Endothelial cell of umbilical vein (primary cell): ENCODE data around the gene NUDT2. TPM values are rescaled to one million over a fixed set of nuclear protein-coding genes. Genes with fewer than 3 reads are reported as not detected.

Source experiments
- BruUV-seq: library from RNA; stranded (reverse); fragments of 400-500 nt; replicated peaks from 2 replicates; lab custom pipeline; 2021; lab: Mats Ljungman, UMichigan
- CTCF ChIA-PET: fragments of 300-600, 350-600 bp; sonication (Branson Sonifier 250); formaldehyde crosslinking; loops from one replicate; lab custom pipeline; 2021; ENCODE audit warnings: antibody characterized with exemption, inconsistent platforms; lab: Charles Lee
- POLR2A ChIA-PET: fragments of 300-600, 350-600 bp; sonication (Branson Sonifier 250); formaldehyde crosslinking; loops from one replicate; lab custom pipeline; 2021; ENCODE audit warnings: antibody characterized with exemption, inconsistent platforms; lab: Charles Lee
- DNase-seq: peaks from one replicate; pipeline ENCODE4 v3.0.0-alpha.2; 2011; ENCODE audit warnings: low read depth, low spot score
- FAIRE-seq: peaks from 2 replicates; lab custom pipeline; 2011; peaks lifted over from hg19 to GRCh38; lab: Jason Lieb, UNC
- H2AFZ ChIP-seq: 2 replicates; pipeline ENCODE4 v1.6.0; 2012; ENCODE audit warnings: low read depth, low read length, control low read depth, inconsistent platforms
- H3K27ac ChIP-seq: 2 replicates; pipeline ENCODE4 v1.5.1; 2011; ENCODE audit warnings: low read depth, mild to moderate bottlenecking, control low read depth, low read length, moderate library complexity; ENCODE audit not compliant: insufficient read depth
- H3K27me3 ChIP-seq, 2 experiments: 2 replicates each; pipeline versions ENCODE4 v1.6.0 to v1.6.1; 2011; ENCODE audit warnings: low read length in 2 of 2, mixed read lengths in 1 of 2; ENCODE audit not compliant: control insufficient read depth in 2 of 2, insufficient read depth in 2 of 2
- H3K36me3 ChIP-seq, 2 experiments: 2 replicates in 1 of 2; 3 replicates in 1 of 2; pipeline ENCODE4 v1.5.1; 2011; ENCODE audit warnings: low read length in 2 of 2, mild to moderate bottlenecking in 1 of 2, moderate library complexity in 1 of 2; ENCODE audit not compliant: control insufficient read depth in 2 of 2, insufficient read depth in 2 of 2; ENCODE audit errors: extremely low read depth in 1 of 2
- H3K4me1 ChIP-seq: 3 replicates; pipeline ENCODE4 v1.5.1; 2011; ENCODE audit warnings: mild to moderate bottlenecking, low read length; ENCODE audit not compliant: control insufficient read depth, insufficient read depth; ENCODE audit errors: extremely low read depth
- H3K4me2 ChIP-seq: 2 replicates; pipeline ENCODE4 v1.6.1; 2011; ENCODE audit warnings: low read length, control low read depth, mixed read lengths; ENCODE audit not compliant: insufficient read depth
- H3K4me3 ChIP-seq, 3 experiments: fragments of 200-600 bp in 1 of 3; sonication (generic), shearing (Covaris generic) in 1 of 3; replicated peaks in 1 of 3; 2 replicates each; pipeline ENCODE4 v1.5.1; 2011 to 2016; ENCODE audit warnings: control low read depth in 3 of 3, low read length in 3 of 3, mild to moderate bottlenecking in 2 of 3, inconsistent platforms in 1 of 3, low read depth in 1 of 3, moderate library complexity in 1 of 3; ENCODE audit not compliant: insufficient read depth in 1 of 3
- H3K79me2 ChIP-seq: 2 replicates; pipeline ENCODE4 v1.6.0; 2012; ENCODE audit warnings: low read length, inconsistent platforms; ENCODE audit not compliant: control insufficient read depth, insufficient read depth
- H3K9ac ChIP-seq: replicated peaks from 2 replicates; pipeline ENCODE3; 2011; ENCODE audit warnings: low read length, control low read depth; ENCODE audit not compliant: insufficient read depth; ENCODE audit errors: extremely low read depth
- H3K9me1 ChIP-seq: replicated peaks from 3 replicates; pipeline ENCODE4 v1.6.0; 2011; ENCODE audit warnings: mild to moderate bottlenecking, low read length; ENCODE audit not compliant: control insufficient read depth, insufficient read depth; ENCODE audit errors: extremely low read depth
- H3K9me3 ChIP-seq: replicated peaks from 2 replicates; pipeline ENCODE4 v1.5.1; 2012; ENCODE audit warnings: low read length, inconsistent platforms; ENCODE audit not compliant: control insufficient read depth, insufficient read depth
- H4K20me1 ChIP-seq: replicated peaks from 2 replicates; pipeline ENCODE3; 2011; ENCODE audit warnings: mild to moderate bottlenecking, low read length; ENCODE audit not compliant: control insufficient read depth, insufficient read depth; ENCODE audit errors: extremely low read depth
- CTCF ChIP-seq, 2 donors: IDR thresholded peaks; 1 replicate in 1 of 2; 2 replicates in 1 of 2; pipeline ENCODE4 v1.5.1; 2011; ENCODE audit warnings: low read length in 2 of 2, mild to moderate bottlenecking in 2 of 2, moderate library complexity in 2 of 2, control low read depth in 1 of 2, inconsistent platforms in 1 of 2, low read depth in 1 of 2; ENCODE audit not compliant: insufficient read depth in 1 of 2; ENCODE audit errors: extremely low read depth in 1 of 2
- GATA2 ChIP-seq: IDR thresholded peaks from 2 replicates; pipeline ENCODE4 v1.7.0; 2011; ENCODE audit warnings: low read depth, mild to moderate bottlenecking, moderate library complexity, mixed read lengths, low read length; ENCODE audit not compliant: insufficient read length, insufficient read depth
- JUN ChIP-seq: IDR thresholded peaks from 2 replicates; pipeline ENCODE4 v1.6.1; 2011; ENCODE audit warnings: borderline replicate concordance, low read depth; ENCODE audit not compliant: insufficient read length, insufficient read depth
- POLR2A ChIP-seq: IDR thresholded peaks from 2 replicates; pipeline ENCODE4 v1.6.1; 2012; ENCODE audit warnings: low read depth, mild to moderate bottlenecking, control low read depth, low read length
- POLR2AphosphoS5 ChIP-seq: IDR thresholded peaks from 2 replicates; pipeline ENCODE4 v1.6.1; 2012; ENCODE audit warnings: low read depth, mild to moderate bottlenecking, control low read depth, low read length, moderate library complexity; ENCODE audit not compliant: insufficient read depth
- dilution Hi-C: fragments of 300-500 bp; cut with MboI; formaldehyde crosslinking; loops from one replicate; pipeline ENCODE4 v1.15.0; 2019; ENCODE audit warnings: low sequenced_read_pairs; ENCODE audit not compliant: extremely low pct_ligation_motif_present
- intact Hi-C: fragments of 100-400 bp; cut with micrococcal nuclease; formaldehyde crosslinking; loops from one replicate; pipeline ENCODE4 v1.10.0; 2022
- polyA plus RNA-seq, 4 experiments: library from polyadenylated mRNA; depleted of rRNA in 3 of 4; stranded (reverse) in 3 of 4; unstranded in 1 of 4; fragments of >200 nt; gene quantifications; 2 replicates each; pipeline versions ENCODE4 v1.2.1 to v1.2.3, GENCODE V29; 2011 to 2012; ENCODE audit warnings: missing spikeins in 1 of 4
- small RNA-seq: library from RNA; depleted of rRNA; stranded (forward); fragments of <200 nt; gene quantifications from one replicate; pipeline ENCODE3, GENCODE V24; 2012; ENCODE audit warnings: low replicate concordance, low read depth; ENCODE audit not compliant: insufficient read depth, insufficient read length
- total RNA-seq: library from RNA; stranded (reverse); gene quantifications from 2 replicates; pipeline ENCODE4 v1.2.3, GENCODE V29; 2021

The NUDT2 gene
- total and polyA plus RNA-seq, 2 donors (not counting 3 experiments of a cell fraction or from before 2014, with no cell fraction given): 25.1 to 45.2 TPM

GRCh38 chr9:34392511-34392910 lies 63.1 kb downstream of the NUDT2 start:
- no peaks in the 10 kb centered on the region for H3K9me3 ChIP-seq
- POLR2A ChIA-PET: no interaction called here

More at GRCh38 chr9:34392511-34392910, 63.1 kb downstream of the NUDT2 start:
- Histone ChIP-seq H3K36me3 (peaks cover 0 to 3% of the 10 kb centered on the region in 2 experiments), H3K4me3 (no peak overlapping the region), H3K27me3 (peaks cover 0 to 9% of the 10 kb centered on the region in 2 experiments), H2AFZ (no peak overlapping the region), H3K4me2 (no peak overlapping the region), H3K9me1 (no peaks in the 10 kb centered on the region), H4K20me1 (no peaks in the 10 kb centered on the region), H3K4me1 (no peaks in the 10 kb centered on the region), H3K79me2 (no peaks in the 10 kb centered on the region), H3K9ac (no peak overlapping the region), H3K27ac (no peak overlapping the region)
- DNase-seq (no peak), FAIRE-seq (no peak)
- dilution Hi-C loops: no loop called here
- BruUV-seq: no TSS peak
- intact Hi-C loops: no loop called here
- CTCF ChIA-PET: interaction anchor here (1.1 to 2.3 kb wide), 3 partner anchors 11 to 211 kb away, joined by 4 to 14 read pairs (median 4); no protein-coding TSS in a partner anchor
- TF ChIP-seq JUN: no peak
- no peak for TF ChIP-seq POLR2A
- no peak for TF ChIP-seq GATA2
- TF ChIP-seq CTCF (IDR thresholded peaks at IDR 0.05; ENCODE audit: extremely low read depth in 1 of 2, insufficient read depth in 1 of 2, low read depth in 1 of 2, low read length in 2 of 2): no peak
- no peak for TF ChIP-seq POLR2AphosphoS5

Small RNA genes lying within 50 kb of the gene (small RNA-seq; reads per million reads assigned to genes)
- not detected for gene RF00019
- gene RNU2-50P: not detected

Other genes starting within 250 kb of the NUDT2 start
- gene DCAF12, start 202.9 kb upstream of the NUDT2 start, total RNA-seq: 28.2 and 28.4 TPM in 2 replicates
- 26.0 and 26.2 TPM in 2 replicates for gene DCAF12, start 202.9 kb upstream of the NUDT2 start, polyA plus RNA-seq
- 38.0 and 38.8 TPM in 2 replicates for gene UBAP1, start 150.5 kb upstream of the NUDT2 start, total RNA-seq
- 38.8 and 41.5 TPM in 2 replicates for gene UBAP1, start 150.5 kb upstream of the NUDT2 start, polyA plus RNA-seq
- 4.5 and 4.8 TPM in 2 replicates for gene KIF24, start 301 bp upstream of the NUDT2 start, total RNA-seq
- gene KIF24, start 301 bp upstream of the NUDT2 start, polyA plus RNA-seq: 2.1 and 2.2 TPM in 2 replicates
- gene MYORG, start 47.3 kb downstream of the NUDT2 start, total RNA-seq: 6.3 and 7.0 TPM in 2 replicates
- 2.8 TPM in 2 replicates for gene MYORG, start 47.3 kb downstream of the NUDT2 start, polyA plus RNA-seq
- 35.7 and 39.5 TPM in 2 replicates for gene FAM219A, start 129.0 kb downstream of the NUDT2 start, total RNA-seq
- 18.1 and 20.0 TPM in 2 replicates for gene FAM219A, start 129.0 kb downstream of the NUDT2 start, polyA plus RNA-seq
- gene DNAI1, start 129.2 kb downstream of the NUDT2 start, total RNA-seq: not detected in 2 replicates
- not detected in 2 replicates for gene DNAI1, start 129.2 kb downstream of the NUDT2 start, polyA plus RNA-seq
- gene ENHO, start 193.4 kb downstream of the NUDT2 start, total RNA-seq: not detected in 2 replicates
- 0.10 and 0.11 TPM in 2 replicates for gene ENHO, start 193.4 kb downstream of the NUDT2 start, polyA plus RNA-seq